Suprapubic skin (tissue), 3 donors: ENCODE results near the gene YWHAQ.

ENCODE experiments used
- EP300 ChIP-seq: sonication (generic); formaldehyde crosslinking; IDR thresholded peaks from one replicate; pipeline ENCODE4 v1.6.1; 2017; ENCODE audit warnings: antibody characterized with exemption
- POLR2A ChIP-seq, 2 donors: fragments of 450-650 bp; IDR thresholded peaks; one replicate each; pipeline ENCODE4 v1.6.1; 2017; ENCODE audit warnings: antibody characterized with exemption in 2 of 2, mild to moderate bottlenecking in 2 of 2, moderate library complexity in 2 of 2
- TF ChIP-seq, protein P1 (sequence below), 2 donors: fragments of 200-600 bp in 1 of 2; fragments of 450-650 bp in 1 of 2; sonication (generic) in 1 of 2; IDR thresholded peaks; one replicate each; pipeline ENCODE4 v1.5.1; 2016 to 2019; ENCODE audit warnings: antibody characterized with exemption in 2 of 2, mild to moderate bottlenecking in 1 of 2, moderate library complexity in 1 of 2

DNA sequence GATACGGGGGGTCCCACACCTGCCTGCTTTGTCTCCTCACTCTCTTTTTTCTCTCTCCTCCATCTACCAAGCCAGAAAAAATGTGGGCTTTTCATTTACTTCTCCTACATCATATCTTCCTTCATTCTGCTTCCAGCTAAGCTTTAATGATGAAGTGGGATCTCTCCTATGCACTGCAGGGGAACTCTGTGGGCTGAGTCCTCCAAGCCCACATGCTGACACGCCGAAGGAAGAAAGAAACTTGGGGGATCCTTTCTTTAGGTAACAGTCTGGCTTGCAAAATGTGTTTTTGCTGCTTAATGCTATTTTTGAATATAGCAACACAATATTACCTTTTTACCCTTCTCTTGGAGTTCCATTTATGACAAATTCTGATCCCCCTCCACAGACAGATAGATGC lies 33.6 kb upstream of the YWHAQ start:
- TF ChIP-seq EP300 (no peak), POLR2A (IDR thresholded peaks at IDR 0.05) (no peak)
- TF ChIP-seq, protein P1, sequence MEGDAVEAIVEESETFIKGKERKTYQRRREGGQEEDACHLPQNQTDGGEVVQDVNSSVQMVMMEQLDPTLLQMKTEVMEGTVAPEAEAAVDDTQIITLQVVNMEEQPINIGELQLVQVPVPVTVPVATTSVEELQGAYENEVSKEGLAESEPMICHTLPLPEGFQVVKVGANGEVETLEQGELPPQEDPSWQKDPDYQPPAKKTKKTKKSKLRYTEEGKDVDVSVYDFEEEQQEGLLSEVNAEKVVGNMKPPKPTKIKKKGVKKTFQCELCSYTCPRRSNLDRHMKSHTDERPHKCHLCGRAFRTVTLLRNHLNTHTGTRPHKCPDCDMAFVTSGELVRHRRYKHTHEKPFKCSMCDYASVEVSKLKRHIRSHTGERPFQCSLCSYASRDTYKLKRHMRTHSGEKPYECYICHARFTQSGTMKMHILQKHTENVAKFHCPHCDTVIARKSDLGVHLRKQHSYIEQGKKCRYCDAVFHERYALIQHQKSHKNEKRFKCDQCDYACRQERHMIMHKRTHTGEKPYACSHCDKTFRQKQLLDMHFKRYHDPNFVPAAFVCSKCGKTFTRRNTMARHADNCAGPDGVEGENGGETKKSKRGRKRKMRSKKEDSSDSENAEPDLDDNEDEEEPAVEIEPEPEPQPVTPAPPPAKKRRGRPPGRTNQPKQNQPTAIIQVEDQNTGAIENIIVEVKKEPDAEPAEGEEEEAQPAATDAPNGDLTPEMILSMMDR (IDR thresholded peaks at IDR 0.05): no peak
